ENCODE data around the gene CCL5. TPM values are rescaled to one million over a fixed set of nuclear protein-coding genes. Genes with fewer than 3 reads are reported as not detected.

The CCL5 gene
- polyA plus RNA-seq, 2 of the 4 experiments (the other 2 are of a cell fraction) = 0.12 to 0.31 TPM

DNA sequence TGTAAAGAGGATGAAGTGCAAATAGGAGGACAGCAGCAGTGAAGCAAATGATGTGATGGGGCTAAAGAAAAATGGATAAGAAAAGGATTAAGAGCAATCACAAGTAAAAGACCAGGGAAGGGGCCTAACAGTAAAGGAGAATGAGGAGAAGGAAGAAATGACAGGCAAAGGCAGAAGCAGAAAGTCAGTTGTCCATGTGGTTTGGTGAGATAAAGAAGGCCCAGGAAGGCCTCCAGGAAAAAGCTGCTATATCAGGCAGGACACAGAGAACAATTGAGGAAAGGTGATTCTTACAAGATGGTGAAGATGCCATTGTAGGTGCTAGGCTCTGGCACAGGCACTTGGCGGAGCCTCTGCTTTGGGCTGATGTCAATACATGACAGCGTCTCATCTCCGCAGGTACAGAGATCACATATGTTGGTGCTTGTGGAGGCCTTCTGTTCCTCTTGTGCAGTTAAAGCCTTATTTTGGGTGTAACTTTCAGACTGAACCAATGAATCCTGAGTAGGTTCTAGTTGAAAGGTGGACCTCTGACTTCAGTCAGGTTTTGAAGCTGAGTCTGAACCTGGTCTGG, 32.3 kb upstream of the CCL5 start:
- POLR2A ChIA-PET = no interaction called here
- Histone ChIP-seq H3K4me2 (no peak overlapping the region), H3K9me3 (0 out of 3 replicates have a peak, but pooled peaks cover 3% of the 10 kb centered on the region), H3K4me1 (no peaks in the 10 kb centered on the region), H3K4me3 (no peak overlapping the region), H3K27ac (no peak overlapping the region)
- WGBS (ENCODE audit: missing lambda C conversion rate) = 91% methylated on average over 3 of the region's 3 CpGs
- CTCF ChIA-PET = interaction anchor here (0.6 to 2.3 kb wide), 4 partner anchors 8 to 64 kb away, joined by 3 to 6 read pairs (median 4); no protein-coding TSS in a partner anchor
- DNase-seq (ENCODE audit: low read depth in 1 of 2, low spot score in 1 of 2) (no peak), FAIRE-seq (no peak), ATAC-seq (no peak)
- TF ChIP-seq CHD4 (IDR thresholded peaks at IDR 0.05; ENCODE audit: borderline replicate concordance) (no peak), JUNB (IDR thresholded peaks at IDR 0.05) (no peak), GATA3 (IDR thresholded peaks at IDR 0.05; ENCODE audit: borderline replicate concordance) (no peak), RFX5 (IDR thresholded peaks at IDR 0.05) (no peak), HOXB13 (CRISPR knock-in tag; IDR thresholded peaks at IDR 0.05; ENCODE audit: low read depth) (no peak)
- TF ChIP-seq, protein P1, sequence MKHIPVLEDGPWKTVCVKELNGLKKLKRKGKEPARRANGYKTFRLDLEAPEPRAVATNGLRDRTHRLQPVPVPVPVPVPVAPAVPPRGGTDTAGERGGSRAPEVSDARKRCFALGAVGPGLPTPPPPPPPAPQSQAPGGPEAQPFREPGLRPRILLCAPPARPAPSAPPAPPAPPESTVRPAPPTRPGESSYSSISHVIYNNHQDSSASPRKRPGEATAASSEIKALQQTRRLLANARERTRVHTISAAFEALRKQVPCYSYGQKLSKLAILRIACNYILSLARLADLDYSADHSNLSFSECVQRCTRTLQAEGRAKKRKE (CRISPR knock-in tag; IDR thresholded peaks at IDR 0.05; ENCODE audit: low read depth) = no peak

DNA sequence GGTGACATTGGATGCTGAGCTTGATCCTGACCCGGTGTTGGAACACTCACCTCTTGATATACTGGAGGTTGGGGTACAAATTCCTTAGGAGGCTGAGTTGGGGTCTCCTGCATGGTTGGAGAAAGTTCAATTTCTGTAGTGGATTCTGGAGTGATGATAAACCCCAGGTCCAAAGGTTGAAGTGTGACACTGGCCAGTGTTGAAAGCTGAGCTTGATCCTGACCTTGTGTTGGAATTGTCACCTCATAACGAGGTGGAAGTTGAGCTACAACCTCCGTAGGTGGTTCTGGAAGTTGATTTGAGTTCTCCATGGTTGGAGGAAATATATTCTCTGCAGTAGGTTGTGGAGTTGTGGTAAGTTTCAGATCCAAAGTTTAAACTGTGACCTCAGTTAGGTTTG, 29.2 kb upstream of the CCL5 start:
- 0 out of 3 replicates have a peak, but pooled peaks cover 3% of the 10 kb centered on the region for H3K9me3 ChIP-seq
- WGBS (ENCODE audit: missing lambda C conversion rate) = 34% methylated on average over 3 of the region's 3 CpGs
- H3K4me3 ChIP-seq = no peak overlapping the region
- POLR2A ChIA-PET = no interaction called here
- H3K27ac ChIP-seq = no peak overlapping the region
- no peak for TF ChIP-seq MYC (IDR thresholded peaks at IDR 0.05; ENCODE audit: borderline replicate concordance, low read length)
- TF ChIP-seq, protein P2, sequence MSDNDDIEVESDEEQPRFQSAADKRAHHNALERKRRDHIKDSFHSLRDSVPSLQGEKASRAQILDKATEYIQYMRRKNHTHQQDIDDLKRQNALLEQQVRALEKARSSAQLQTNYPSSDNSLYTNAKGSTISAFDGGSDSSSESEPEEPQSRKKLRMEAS (IDR thresholded peaks at IDR 0.05) = no peak
- TF ChIP-seq JUNB (IDR thresholded peaks at IDR 0.05) = no peak
- TF ChIP-seq TP53 (CRISPR knock-in tag; IDR thresholded peaks at IDR 0.05) = no peak
- TF ChIP-seq, protein P3, sequence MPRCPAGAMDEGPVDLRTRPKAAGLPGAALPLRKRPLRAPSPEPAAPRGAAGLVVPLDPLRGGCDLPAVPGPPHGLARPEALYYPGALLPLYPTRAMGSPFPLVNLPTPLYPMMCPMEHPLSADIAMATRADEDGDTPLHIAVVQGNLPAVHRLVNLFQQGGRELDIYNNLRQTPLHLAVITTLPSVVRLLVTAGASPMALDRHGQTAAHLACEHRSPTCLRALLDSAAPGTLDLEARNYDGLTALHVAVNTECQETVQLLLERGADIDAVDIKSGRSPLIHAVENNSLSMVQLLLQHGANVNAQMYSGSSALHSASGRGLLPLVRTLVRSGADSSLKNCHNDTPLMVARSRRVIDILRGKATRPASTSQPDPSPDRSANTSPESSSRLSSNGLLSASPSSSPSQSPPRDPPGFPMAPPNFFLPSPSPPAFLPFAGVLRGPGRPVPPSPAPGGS (IDR thresholded peaks at IDR 0.05) = no peak
- no peak for TF ChIP-seq HOXB5 (CRISPR knock-in tag; IDR thresholded peaks at IDR 0.05)
- no peak for TF ChIP-seq FOSB (CRISPR knock-in tag; IDR thresholded peaks at IDR 0.05)
- TF ChIP-seq MAZ (IDR thresholded peaks at IDR 0.05; ENCODE audit: borderline replicate concordance, low read depth, low read length) = no peak
- no peak for TF ChIP-seq ZFP36 (IDR thresholded peaks at IDR 0.05; ENCODE audit: borderline replicate concordance, partially characterized antibody)
- TF ChIP-seq CEBPB (IDR thresholded peaks at IDR 0.05) = no peak
- no peak overlapping the region for H3K4me2 ChIP-seq
- ATAC-seq = no peak
- no peak for DNase-seq (ENCODE audit: low read depth in 1 of 2, low spot score in 1 of 2)
- H3K4me1 ChIP-seq = no peaks in the 10 kb centered on the region
- FAIRE-seq = no peak
- CTCF ChIA-PET = interaction anchor here (0.9 to 3.9 kb wide), 5 partner anchors 9 to 145 kb away, joined by 3 to 12 read pairs (median 4); no protein-coding TSS in a partner anchor

DNA sequence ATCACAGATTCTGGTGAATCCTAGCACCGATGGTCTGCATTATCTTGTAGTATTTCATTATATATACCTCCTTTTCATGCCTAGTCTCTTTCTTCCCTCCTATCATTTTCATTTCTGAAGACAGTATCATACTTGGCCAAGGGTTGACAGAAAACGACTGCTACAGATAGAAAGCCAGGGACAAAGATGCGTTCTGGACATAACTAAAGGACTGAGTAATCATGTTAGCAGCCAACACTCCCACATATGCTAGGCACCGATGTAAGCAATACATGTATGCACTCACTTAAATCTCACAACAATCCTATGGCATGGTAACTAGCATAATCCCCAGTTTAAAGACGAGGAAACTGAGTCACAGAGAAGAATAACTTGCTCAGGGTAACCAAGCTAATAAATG, 27.5 kb upstream of the CCL5 start:
- TF ChIP-seq NFE2L2 (conservative IDR thresholded peaks at IDR 0.05; ENCODE audit: low read length) = no peak
- no peak for TF ChIP-seq RARB (CRISPR knock-in tag; IDR thresholded peaks at IDR 0.05)
- no peak for TF ChIP-seq HOXB5 (CRISPR knock-in tag; IDR thresholded peaks at IDR 0.05)
- TF ChIP-seq RFX5 (IDR thresholded peaks at IDR 0.05) = no peak
- TF ChIP-seq, protein P2 (IDR thresholded peaks at IDR 0.05) = no peak
- TF ChIP-seq RNF2 (IDR thresholded peaks at IDR 0.05; ENCODE audit: borderline replicate concordance, low read depth) = no peak
- TF ChIP-seq CHD2 (IDR thresholded peaks at IDR 0.05; ENCODE audit: low read length, partially characterized antibody) = no peak
- no peak for TF ChIP-seq ZC3H11A (IDR thresholded peaks at IDR 0.05)
- TF ChIP-seq SREBF2 (IDR thresholded peaks at IDR 0.05) = no peak
- no peak for TF ChIP-seq JUNB (IDR thresholded peaks at IDR 0.05)
- TF ChIP-seq ESRRA (IDR thresholded peaks at IDR 0.05; ENCODE audit: borderline replicate concordance, low read length) = no peak
- no peak for TF ChIP-seq SMC3 (IDR thresholded peaks at IDR 0.05)
- Histone ChIP-seq H3K9me3 (no peaks in the 10 kb centered on the region), H3K4me3 (no peak overlapping the region), H3K4me2 (no peak overlapping the region), H3K27ac (no peak overlapping the region), H3K4me1 (no peaks in the 10 kb centered on the region)
- WGBS (ENCODE audit: missing lambda C conversion rate) = 11% methylated on average over 5 of the region's 5 CpGs
- ChIA-PET POLR2A (no interaction called here), CTCF (interaction anchor here (0.9 to 1.5 kb wide), 3 partner anchors 8 to 575 kb away, joined by 4 to 5 read pairs (median 4); no protein-coding TSS in a partner anchor)
- no peak for ATAC-seq
- no peak for FAIRE-seq
- no peak for DNase-seq (ENCODE audit: low read depth in 1 of 2, low spot score in 1 of 2)

All from A549 (cell line).